HG02943 (cell line): ENCODE data around the gene RER1.

ENCODE experiments used
- ATAC-seq: cut with Tn5 transposase; IDR thresholded peaks from one replicate; pipeline ENCODE4 v1.9.1; 2021; ENCODE audit warnings: mild to moderate bottlenecking, low read depth, moderate library complexity; ENCODE audit not compliant: unreplicated experiment

Gene RER1

DNA sequence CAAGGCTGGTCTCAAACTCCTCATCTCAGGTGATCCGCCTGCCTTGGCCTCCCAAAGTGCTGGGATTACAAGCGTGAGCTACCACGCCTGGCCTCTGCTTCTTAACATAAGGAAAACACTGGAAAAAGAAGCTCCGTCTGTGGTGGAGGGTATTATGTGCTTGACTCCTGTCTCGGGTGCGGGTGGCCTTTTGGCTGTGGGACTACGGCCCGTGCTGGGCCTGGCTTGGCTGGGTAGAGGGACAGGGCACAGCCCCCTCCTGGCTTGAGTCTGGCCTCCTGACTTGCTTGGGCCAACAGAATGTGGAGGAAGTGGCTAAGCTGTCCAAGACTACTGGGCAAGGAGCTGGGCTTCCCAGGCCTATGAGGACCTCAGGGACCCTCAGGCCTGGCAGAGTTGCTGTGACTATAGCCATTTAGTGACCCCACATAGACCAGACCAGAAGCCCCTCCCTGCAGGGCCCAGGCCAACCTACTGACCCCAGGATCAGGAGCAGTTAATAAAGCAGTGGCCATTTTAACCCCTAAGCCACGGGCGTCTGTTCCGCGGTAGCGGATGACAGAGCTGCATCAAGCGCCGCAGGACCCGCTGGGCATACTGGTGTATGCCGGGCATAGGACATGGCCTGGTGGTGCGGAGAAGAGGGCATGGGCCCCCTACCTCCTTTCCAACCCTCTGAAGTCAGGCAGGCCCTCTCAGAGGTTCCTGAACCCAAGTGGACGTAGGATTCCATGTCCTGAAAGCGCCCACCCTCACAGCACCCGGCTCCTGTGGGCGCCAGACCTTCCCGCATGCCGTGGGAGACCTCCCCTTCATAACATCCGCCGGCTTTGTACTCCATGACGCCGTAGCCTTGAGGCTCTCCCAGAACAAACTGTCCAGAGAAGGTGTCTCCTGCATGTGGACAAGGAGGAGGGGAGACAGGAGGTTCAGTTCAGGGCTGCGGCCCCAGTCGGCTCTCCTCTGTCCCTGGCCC is 4.7 kb upstream of the RER1 start:
- no peak for ATAC-seq

DNA sequence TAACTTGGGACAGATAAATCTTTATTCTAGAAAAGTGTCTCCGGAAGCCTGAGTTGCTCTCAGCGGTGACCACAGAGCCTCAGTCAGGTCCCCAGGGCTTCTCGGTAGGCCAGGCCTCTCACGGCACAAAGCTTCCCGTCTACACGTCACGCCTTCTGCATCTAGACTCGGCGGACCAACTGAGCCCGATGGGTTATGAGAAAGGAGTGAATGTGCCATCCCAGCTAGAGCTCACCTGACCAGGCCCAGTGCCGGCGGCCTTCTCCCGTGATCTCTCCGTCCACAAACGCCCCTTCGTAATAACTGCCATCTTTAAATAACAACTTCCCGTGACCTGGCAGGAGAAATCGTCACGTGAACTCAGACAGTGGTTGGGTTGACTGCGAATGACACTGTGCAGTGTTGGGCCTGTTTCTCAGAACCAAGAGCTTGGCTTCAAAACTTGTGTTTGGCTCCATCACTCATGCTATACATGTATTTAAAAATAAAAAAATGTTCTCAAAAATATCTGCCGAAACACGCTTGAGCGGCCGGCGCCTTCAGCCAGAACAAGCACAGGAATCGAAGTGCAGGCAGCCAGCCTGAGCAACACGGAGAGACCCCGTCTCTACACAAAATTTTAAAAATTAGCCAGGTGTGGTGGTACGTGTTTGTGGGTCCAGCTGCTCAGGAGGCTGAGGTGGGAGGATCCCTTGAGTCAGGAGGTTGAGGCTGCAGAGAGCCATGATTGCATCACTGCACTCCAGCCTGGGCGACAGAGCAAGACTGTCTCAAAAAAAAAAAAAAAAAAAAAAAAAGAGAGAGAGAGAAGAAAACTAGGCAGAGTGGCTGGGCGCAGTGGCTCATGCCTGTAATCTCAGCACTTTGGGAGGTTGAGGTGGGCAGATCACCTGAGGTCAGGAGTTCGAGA is 3.4 kb upstream of the RER1 start:
- no peak for ATAC-seq

DNA sequence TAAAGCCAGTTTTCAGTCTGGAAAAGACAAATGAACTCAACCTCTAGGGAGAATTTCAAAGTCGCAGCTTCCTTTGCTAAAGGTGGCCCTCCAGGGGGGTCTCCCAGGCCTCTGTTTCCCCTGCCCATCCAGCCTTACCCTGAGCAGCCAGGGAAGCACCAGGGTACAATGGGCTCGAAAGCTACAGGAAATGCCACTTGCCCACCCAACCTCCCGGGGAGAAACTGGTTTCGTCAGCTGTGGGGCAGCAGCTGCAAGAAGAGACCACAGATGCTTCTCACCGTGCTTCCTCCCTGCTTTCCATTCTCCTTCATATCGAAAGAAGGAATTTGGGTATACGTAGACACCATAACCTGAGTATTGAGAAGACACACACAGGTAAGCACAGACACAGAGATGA is 2.0 kb upstream of the RER1 start:
- ATAC-seq = no peak

DNA sequence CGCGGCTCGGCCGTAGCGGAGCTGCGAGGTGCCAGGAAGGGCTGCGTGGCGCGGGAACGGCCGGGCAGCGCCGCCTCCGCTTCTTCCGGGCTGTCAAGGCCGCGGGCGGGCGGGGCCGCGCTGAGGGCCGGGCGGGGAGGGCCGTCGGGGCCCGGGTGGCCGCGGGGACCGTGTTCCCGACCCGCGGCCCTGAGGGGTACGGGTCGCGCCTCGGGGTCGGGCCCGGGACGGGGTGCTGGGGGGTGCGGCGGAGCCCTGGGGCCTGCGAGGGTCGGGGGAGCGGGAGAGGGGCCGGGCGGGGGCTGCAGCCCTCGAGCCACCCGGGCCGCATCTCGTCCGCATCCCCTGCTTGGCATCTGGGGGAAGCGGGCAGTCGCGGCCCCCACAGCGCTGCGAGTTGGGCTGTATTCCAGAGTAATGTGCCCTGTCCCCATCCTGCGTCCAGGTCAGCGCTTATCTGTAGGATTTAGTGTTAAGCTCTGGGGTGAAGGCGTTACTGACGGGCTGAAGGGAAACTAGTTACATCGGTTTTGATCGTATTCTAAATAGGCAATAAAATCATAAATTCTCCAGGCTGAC is 379 bp downstream of the RER1 start:
- ATAC-seq = peak; percentile 24

DNA sequence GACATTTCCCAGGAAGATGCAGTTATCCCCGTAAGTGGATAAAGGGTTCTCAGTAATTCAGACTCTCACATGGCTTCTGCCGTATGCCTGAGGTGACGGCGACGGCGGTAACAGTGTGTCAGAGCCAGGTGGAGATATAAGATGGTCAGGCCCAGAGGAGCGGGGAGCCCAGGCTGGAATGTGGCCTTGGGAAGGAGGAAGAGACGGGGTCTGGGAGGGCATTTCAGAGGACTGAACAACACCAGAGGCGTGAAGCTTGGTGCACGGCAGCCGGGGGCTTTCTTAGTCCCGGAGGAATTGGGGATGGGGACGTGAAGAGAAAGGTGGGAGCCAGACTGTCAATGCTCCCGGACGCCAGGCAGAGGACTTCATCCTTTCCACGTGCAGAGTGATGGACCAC is 1.0 kb downstream of the RER1 start:
- no peak for ATAC-seq

DNA sequence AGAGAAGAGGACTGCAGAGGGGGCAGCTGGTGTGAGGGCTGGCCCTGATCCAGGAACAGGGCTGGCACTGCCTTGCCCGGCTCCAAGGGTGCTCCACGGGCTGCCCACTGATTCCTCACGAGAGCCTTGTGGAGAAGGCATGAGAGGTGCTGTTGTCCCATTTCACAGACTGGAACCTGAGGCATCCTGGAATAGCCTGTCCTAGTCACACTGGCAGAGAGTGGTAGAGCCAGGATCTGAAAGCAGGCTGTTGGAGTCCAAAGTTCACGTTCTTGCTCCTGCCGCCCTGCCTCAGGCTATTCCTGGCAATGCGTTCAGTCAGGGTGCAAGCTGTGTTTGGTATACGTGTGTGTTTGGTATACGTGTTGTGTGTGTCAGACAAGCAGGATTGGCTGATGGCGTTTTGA is 1.8 kb downstream of the RER1 start:
- no peak for ATAC-seq

DNA sequence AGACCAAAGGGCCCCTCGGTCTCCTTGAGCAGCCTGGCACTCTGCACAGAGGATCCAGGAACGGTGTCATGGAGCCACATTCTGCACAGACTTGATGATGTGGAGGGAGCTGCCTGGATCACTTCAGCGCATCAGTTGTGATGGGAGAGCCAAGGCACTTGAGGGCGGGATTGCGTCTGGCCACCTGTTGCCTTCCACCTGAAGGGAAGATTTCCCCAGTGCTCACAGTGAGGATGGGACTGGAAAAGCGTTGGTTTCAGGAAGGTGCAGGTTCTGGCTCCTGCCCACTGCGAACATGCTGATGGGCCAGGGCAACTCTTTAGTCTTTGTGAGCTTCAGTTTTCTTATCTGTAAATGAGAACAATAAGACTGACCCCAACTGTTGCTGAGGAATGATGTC is 2.6 kb downstream of the RER1 start:
- no peak for ATAC-seq

DNA sequence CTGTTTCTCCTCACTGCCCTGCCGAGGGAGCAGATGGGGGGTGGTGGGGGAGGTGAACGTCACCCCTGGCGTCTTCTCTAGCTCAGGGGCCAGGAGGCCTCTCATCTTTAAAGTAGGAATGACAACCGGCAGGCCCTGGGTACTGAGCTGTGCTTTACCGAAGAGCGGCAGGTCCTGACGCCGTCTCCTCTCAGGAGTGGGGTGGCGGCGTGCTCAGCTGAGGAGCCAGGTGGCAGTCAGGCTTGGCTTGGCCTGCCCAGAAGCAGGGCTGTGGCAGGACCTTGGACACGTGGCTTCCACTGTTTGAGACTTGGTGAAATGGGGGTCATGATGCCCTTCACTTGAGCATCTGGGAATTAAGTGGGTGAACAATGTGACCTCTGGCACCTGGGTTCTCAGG is 3.1 kb downstream of the RER1 start:
- ATAC-seq = no peak

DNA sequence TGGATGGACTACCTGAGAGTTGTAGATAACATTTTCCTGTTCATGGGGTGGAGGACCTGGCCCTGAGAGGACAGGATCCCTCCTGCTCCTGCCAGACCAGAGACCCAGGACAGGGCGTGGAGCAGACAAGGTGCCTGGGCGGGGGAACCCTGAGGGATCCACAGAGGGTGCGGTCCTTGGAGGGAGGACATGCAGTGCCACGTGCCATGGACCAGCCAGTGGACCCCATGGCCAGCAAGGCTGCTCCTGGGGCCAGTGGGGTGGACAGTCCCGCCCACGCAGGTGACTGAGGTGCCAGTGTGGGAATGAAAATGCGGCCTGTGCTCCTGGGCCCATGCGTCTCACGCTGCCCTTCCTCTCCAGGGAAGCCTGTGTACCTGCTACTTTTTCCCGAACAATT is 3.6 kb downstream of the RER1 start:
- no peak for ATAC-seq

DNA sequence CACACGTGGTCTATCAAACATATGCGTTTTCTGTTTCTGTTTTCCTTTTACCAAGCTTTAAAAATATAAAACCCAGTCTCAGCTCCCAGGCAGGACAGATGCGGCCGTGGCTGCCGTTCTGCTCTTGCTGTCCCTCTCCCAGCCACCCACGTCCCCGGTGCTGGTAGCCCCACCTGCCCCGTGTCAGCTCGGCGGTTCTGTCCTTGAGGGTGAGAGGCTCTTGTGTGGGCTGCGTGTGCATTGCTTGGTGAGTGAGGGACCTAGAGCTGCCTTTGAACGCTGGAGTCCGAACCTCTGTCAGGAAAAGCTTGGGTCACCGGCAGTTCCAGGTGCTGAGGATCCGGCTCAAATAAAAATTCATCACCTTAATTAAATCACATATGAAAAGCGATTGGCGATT is 4.4 kb downstream of the RER1 start:
- no peak for ATAC-seq

DNA sequence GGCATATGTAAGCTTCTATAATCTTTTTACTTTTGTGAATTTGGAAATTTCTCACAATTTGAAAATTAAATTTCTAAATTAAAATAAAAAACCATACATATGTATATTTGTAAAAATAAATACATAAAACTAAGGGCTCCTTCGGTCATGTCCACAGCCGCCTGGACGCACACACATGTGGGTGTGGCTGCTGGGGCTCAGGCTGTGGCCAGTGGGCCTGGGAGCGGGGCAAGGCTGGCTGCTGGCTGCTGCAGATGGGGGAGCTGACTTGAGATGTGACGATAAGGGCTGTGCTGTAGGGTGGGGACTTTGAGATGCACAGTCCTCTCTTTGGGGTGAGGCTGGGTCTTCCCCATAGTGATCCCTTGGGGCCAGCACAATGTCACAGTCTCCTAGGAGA is 4.8 kb downstream of the RER1 start:
- ATAC-seq = no peak

DNA sequence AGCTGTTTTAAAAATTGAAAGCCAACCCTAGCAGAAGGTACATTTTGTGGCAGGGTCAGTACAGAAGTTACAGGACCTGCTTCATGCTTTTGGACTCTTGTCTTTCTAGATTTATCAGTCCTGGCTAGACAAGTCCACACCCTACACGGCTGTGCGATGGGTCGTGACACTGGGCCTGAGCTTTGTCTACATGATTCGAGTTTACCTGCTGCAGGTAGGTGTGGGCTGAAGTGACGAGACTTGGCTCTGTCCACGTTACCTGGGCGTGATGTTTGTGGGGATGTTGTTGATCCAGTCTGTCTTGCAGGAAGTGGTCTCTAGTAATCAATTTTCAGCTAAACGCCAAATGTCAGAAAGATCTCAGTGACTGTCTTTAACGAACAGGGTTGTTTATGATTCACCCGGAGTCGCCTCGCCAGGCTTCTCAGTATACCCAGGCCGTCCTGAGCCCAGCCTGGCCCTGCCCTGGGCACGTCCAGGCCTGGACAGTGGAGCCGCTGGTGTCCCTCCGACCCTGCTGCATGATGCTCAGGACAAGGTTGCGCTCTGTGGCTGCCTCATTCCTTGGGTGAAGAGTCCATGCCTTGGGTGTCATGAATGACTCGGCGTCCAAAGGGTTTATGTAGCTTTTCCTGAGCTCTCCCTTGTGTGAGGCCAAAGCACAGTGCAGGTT is 5.5 kb downstream of the RER1 start:
- ATAC-seq = no peak

DNA sequence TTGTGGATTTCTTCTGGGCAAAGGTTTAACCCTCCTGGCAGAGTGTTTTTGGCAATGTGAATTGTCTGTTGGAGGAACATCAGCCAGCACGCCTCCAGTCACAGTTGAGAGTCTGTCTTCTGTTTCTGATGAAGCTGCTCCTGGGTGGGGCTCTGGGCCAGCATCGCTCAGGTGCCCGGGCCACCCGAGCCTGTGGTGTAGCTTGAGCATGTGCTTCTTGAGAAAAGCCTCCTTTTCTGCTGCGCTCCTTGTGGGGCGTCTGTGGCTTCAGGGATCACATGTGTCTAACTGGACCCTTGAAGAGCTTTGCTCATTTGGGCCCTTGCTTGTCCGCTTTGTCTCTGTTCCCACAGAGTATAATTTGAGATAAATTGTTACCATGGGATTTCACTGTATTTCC is 7.2 kb downstream of the RER1 start:
- ATAC-seq = no peak

DNA sequence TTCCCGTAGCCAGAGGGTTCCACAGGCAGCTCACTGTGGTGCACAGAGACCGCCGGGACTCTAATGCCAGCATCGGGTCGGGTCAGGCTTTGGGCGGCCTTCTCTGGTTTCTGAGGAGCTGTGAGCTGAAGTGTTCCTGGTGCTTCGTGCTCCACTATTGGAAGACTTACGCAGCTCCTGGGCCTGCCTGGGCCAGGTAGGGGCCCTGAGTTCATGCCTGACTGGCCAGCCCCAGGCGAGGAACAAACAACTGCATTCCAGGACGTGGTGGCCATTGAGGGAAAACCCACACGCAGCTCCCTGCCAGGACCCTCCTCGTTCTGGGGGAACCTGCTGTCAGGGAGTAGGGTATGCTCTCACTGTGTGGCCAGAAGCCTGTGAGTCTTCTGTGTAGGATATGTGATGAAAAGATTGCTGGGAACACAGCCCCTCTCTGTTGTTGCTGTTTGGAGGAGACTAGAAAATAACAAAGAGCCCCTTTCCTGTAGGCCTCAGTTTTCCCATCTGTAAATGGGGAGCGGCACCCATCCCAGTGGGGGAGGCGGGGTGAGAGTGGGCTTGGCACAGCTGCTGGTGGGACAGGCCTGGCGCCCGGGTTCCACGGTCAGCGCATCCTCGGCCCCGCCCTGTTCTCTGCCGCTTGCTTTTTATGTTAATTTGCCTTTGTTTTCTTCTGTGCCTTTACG is 8.4 kb downstream of the RER1 start:
- no peak for ATAC-seq

DNA sequence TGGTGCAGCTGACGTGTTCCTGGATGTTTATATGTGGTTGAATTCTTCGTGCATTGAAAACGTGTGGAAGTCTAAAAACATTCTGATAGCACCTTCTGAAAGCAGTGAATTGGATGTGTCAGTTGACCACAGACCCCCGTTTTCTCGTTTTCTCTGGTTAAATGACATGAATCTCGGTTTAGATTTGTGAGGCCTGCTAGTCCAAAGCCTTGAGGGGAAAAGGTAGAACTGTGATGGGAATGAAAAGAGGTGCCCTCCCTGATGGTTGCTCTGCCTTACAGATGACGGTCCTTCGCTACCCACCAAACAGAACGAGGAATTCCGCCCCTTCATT is 8.9 kb downstream of the RER1 start:
- ATAC-seq = no peak

DNA sequence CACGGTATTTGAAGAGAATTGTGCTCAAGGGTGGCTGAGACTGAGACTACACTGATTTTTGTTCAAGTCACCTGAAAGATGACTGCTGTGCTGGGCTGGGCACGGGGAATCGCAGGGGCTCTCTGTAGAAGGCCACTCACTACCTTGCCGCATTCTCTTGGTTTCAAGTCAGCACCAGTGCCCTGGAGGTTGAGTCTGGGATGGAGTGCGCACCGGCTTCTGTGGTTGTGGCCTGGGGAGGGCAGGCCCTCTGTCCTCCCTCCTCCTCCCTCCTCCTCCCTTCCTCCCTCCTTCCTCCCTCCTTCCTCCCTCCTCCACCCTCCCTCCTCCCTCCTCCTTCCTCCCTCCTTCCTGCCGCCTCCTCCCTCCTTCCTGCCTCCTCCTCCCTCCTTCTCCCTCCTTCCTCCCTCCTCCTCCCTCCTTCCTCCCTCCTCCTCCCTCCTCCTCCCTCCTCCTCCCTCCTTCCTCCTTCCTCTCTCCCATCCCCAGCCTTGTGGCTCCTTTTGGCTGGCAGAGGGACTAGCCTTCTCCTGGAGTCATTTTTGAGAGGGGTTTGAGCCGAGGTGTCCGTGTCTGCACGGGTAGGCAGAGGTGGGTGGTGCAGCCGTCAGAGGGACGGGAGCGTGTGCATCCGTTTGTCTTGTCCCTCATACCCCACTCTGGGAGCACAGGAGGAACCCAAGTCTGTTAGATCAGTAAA is 9.5 kb downstream of the RER1 start:
- ATAC-seq = no peak

DNA sequence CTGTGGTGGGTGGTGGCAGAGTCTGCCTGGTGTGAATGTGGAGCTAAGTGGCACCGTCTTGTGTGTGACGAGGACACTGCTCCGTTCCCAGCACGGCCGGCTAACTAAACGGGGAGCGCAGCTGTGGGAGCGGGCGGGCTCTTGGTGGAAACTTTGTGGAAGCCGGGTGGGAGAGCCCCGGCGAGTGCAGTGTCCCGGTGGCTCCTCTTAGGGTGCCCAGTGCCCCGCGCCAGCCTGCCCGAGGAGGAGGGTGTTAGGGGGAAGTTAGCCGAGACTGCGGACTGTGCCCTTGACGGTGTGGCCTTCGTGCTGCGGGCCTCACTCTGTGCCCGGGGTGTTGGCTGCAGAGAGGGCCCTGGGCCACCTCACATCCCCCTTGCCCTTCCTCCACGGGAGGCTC is 10.8 kb downstream of the RER1 start:
- no peak for ATAC-seq

DNA sequence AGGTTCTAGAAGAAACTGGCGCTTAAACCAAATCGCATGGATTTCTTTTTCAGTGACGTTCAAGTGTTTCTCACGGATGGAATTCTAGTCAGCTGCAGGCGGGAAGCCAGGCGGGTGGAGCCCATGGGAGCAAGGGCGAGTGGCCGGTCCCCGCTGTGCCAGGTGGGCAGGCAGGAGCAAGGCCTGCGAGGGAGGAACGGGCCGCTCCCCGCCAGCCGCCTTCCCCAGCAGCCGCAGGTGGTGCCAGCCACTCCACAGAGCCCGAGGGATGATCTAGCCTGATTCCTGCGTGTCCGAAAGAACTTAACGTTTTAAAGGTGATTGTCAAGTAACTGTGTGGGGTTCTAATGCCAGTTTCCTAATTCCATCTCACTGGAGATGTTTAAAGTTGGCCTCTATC is 11.6 kb downstream of the RER1 start:
- no peak for ATAC-seq

DNA sequence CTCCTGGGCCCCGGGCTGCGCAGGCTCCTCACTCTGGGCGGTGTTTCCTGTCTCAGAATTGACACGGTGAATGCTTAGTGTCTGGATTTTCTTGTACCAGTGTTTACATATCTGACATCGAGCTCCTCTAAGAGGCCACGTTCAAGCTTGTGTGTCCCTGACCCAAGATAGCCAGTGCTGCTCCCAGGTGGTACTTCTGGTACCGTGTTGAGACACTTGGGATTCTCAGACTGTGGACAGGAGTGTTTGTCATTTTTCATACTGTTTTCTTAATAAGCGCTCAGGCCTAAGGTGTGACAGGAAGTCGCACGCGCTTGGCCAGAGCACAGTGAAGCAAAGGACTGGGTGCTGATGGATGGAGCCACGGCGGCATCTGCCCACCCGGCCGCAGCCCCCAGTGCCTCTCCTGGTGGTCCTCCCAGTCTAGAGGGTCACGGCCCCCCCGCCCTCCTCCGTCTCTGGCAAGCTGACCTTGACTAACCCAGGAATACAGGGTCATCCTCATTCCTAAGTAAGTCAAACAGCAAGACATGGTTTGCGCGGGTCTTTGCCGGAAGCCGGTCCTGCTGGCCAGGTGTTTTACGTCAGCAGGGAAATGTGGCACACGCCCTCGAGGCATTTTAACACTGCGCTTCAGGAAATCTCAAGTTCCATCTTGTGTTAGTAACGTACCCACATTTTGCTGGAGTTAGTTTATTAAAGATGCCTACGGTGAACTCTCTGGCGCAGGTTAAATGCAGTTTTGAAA is 12.7 kb downstream of the RER1 start:
- no peak for ATAC-seq
